DND-41 (cell line): Measurements from ENCODE around the gene BTN1A1.

Experiments used
- ATAC-seq: fragments of 200-7000 bp; cut with Tn5 transposase; 3 replicates; pipeline ENCODE4 v1.9.1; 2021; ENCODE audit warnings: low read depth; ENCODE audit not compliant: insufficient read depth
- DNase-seq: peaks from one replicate; pipeline ENCODE4 v3.0.0-alpha.2; 2020
- H2AFZ ChIP-seq: 2 replicates; pipeline ENCODE4 v1.6.0; 2012; ENCODE audit warnings: low read depth, low read length
- H3K27ac ChIP-seq: 2 replicates; pipeline ENCODE4 v1.5.1; 2012; ENCODE audit warnings: low read length, inconsistent platforms
- H3K27me3 ChIP-seq: fragments of 200-600 bp; sonication (generic); 2 replicates; pipeline ENCODE4 v1.6.0; 2012; ENCODE audit warnings: low read length, mild to moderate bottlenecking, inconsistent platforms; ENCODE audit not compliant: insufficient read depth, poor library complexity
- H3K36me3 ChIP-seq: 2 replicates; pipeline ENCODE4 v1.5.1; 2012; ENCODE audit warnings: low read length, inconsistent platforms; ENCODE audit not compliant: insufficient read depth
- H3K4me1 ChIP-seq: 2 replicates; pipeline ENCODE4 v1.5.1; 2012; ENCODE audit warnings: mild to moderate bottlenecking, low read length; ENCODE audit not compliant: insufficient read depth
- H3K4me2 ChIP-seq: 2 replicates; pipeline ENCODE4 v1.6.0; 2012; ENCODE audit warnings: mild to moderate bottlenecking, moderate library complexity, low read length, inconsistent platforms; ENCODE audit not compliant: insufficient read depth
- H3K4me3 ChIP-seq, 2 experiments: fragments of 200-600 bp in 1 of 2; shearing (Covaris generic) in 1 of 2; 2 replicates each; pipeline ENCODE4 v1.5.1; 2012 to 2016; ENCODE audit warnings: inconsistent platforms in 2 of 2, low read length in 2 of 2, mild to moderate bottlenecking in 2 of 2, low read depth in 1 of 2, moderate library complexity in 1 of 2
- H3K79me2 ChIP-seq: 2 replicates; pipeline ENCODE4 v1.6.0; 2012; ENCODE audit warnings: low read length, inconsistent platforms; ENCODE audit not compliant: insufficient read depth
- H3K9ac ChIP-seq: 2 replicates; pipeline ENCODE4 v1.6.0; 2012; ENCODE audit warnings: low read depth, mild to moderate bottlenecking, inconsistent platforms, low read length, moderate library complexity
- H3K9me3 ChIP-seq: 2 replicates; pipeline ENCODE4 v1.5.1; 2012; ENCODE audit warnings: low read length, moderate library complexity, mild to moderate bottlenecking, inconsistent platforms; ENCODE audit not compliant: insufficient read depth, severe bottlenecking
- H4K20me1 ChIP-seq: 2 replicates; pipeline ENCODE4 v1.6.0; 2012; ENCODE audit warnings: low read length; ENCODE audit not compliant: insufficient read depth
- EZH2 ChIP-seq: IDR thresholded peaks from 3 replicates; pipeline ENCODE4 v1.6.1; 2012; ENCODE audit warnings: borderline replicate concordance, low read depth, mild to moderate bottlenecking, moderate library complexity, low read length, inconsistent platforms; ENCODE audit not compliant: severe bottlenecking
- TF ChIP-seq, protein P1 (sequence below): IDR thresholded peaks from 2 replicates; pipeline ENCODE4 v1.5.1; 2012; ENCODE audit warnings: borderline replicate concordance, low read length, moderate library complexity, mild to moderate bottlenecking; ENCODE audit not compliant: poor library complexity, severe bottlenecking; ENCODE audit errors: extremely low read depth

BTN1A1 gene, protein sequence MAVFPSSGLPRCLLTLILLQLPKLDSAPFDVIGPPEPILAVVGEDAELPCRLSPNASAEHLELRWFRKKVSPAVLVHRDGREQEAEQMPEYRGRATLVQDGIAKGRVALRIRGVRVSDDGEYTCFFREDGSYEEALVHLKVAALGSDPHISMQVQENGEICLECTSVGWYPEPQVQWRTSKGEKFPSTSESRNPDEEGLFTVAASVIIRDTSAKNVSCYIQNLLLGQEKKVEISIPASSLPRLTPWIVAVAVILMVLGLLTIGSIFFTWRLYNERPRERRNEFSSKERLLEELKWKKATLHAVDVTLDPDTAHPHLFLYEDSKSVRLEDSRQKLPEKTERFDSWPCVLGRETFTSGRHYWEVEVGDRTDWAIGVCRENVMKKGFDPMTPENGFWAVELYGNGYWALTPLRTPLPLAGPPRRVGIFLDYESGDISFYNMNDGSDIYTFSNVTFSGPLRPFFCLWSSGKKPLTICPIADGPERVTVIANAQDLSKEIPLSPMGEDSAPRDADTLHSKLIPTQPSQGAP

DNA sequence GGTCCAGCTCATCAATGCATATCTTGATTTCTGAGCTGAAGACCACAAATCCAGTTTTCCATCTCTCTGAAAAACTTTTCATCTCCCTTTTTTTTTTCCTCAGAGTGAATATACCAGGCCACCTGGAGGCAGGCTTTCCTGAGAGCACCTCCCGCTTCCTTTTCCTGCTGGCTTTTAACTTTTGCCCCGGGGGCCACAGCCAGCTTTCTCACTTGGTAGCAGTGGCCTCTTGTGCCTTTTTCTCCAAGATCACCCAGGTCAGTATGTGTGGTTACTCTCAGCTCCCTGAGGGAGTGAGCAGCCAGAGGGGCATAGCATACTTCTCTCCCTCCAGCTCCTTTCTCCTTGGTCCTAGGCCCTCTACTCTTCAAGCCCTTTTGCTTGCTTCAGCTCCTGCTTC lies at the start of gene BTN1A1:
Gene BTN1A1 (plus strand): TSS at position 202 of the 400 bp plus-strand sequence. CDS start 984 bp downstream, outside the sequence.
- TF ChIP-seq, protein P1, sequence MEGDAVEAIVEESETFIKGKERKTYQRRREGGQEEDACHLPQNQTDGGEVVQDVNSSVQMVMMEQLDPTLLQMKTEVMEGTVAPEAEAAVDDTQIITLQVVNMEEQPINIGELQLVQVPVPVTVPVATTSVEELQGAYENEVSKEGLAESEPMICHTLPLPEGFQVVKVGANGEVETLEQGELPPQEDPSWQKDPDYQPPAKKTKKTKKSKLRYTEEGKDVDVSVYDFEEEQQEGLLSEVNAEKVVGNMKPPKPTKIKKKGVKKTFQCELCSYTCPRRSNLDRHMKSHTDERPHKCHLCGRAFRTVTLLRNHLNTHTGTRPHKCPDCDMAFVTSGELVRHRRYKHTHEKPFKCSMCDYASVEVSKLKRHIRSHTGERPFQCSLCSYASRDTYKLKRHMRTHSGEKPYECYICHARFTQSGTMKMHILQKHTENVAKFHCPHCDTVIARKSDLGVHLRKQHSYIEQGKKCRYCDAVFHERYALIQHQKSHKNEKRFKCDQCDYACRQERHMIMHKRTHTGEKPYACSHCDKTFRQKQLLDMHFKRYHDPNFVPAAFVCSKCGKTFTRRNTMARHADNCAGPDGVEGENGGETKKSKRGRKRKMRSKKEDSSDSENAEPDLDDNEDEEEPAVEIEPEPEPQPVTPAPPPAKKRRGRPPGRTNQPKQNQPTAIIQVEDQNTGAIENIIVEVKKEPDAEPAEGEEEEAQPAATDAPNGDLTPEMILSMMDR, result no peak
- no peak for TF ChIP-seq EZH2
- Histone ChIP-seq H3K4me2 (no peak within 1 kb of the TSS), H3K27ac (no peak within 1 kb of the TSS), H3K36me3 (no peaks in the 10 kb centered on the region), H2AFZ (no peak within 1 kb of the TSS), H3K79me2 (no peaks in the 10 kb centered on the region), H3K9ac (no peak within 1 kb of the TSS), H3K4me3 (no peak within 1 kb of the TSS), H3K9me3 (no peaks in the 10 kb centered on the region), H3K4me1 (no peaks in the 10 kb centered on the region), H3K27me3 (no peaks in the 10 kb centered on the region), H4K20me1 (no peaks in the 10 kb centered on the region)
- DNase-seq (no peak), ATAC-seq (no peak)

DNA sequence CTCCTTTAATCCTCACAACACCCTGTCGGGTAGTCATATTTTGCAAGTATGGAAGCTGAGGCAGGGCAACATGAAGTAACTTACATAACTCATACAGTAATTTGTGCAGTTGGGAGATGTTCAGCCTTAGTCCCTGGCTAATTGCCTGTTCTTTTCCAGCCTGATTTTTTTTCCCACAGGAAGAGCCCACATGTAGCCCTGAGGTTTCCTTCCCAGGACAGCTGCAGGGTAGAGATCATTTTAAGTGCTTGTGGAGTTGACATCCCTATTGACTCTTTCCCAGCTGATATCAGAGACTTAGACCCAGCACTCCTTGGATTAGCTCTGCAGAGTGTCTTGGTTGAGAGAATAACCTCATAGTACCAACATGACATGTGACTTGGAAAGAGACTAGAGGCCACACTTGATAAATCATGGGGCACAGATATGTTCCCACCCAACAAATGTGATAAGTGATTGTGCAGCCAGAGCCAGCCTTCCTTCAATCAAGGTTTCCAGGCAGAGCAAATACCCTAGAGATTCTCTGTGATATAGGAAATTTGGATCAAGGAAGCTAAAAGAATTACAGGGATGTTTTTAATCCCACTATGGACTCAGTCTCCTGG lies 47.4 kb upstream of the BTN1A1 start:
- no peak overlapping the region for H3K4me2 ChIP-seq
- ATAC-seq (no peak), DNase-seq (no peak)
- TF ChIP-seq, protein P1, result no peak
- TF ChIP-seq EZH2, result no peak
- no peaks in the 10 kb centered on the region for H3K27me3 ChIP-seq
- no peak overlapping the region for H2AFZ ChIP-seq
- no peaks in the 10 kb centered on the region for H4K20me1 ChIP-seq
- H3K4me1 ChIP-seq, result peaks cover 12% of the 10 kb centered on the region
- H3K36me3 ChIP-seq, result peaks cover 17% of the 10 kb centered on the region
- no peak overlapping the region for H3K9ac ChIP-seq
- H3K79me2 ChIP-seq, result peaks cover under 1% of the 10 kb centered on the region; the same call in 1 of the 2 replicates
- no peaks in the 10 kb centered on the region for H3K9me3 ChIP-seq
- no peak overlapping the region for H3K4me3 ChIP-seq
- H3K27ac ChIP-seq, result no peak overlapping the region

DNA sequence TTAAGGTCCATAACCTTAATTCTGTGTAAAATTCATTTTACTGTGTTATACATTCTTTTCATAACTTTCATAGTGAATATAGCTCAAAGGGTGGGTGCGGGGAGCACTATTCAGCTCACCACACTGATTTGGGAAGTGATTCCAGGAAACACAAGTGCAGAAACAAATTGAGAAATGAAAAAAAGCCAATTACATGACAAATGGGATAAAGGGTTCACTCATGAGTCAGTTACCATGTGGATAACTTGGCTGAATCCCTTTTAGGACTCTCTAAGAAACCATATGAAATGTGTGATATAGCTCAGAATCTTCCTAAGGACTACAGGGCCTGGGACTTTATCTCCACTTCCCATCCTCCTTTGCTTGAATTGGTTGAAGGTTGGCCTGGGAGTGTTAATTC lies 45.5 kb upstream of the BTN1A1 start:
- Histone ChIP-seq H3K79me2 (peaks cover 19% of the 10 kb centered on the region), H4K20me1 (peaks cover 4% of the 10 kb centered on the region), H3K9ac (no peak overlapping the region), H3K9me3 (no peaks in the 10 kb centered on the region), H3K4me3 (no peak overlapping the region), H3K27ac (no peak overlapping the region), H3K4me2 (no peak overlapping the region), H3K27me3 (no peaks in the 10 kb centered on the region), H3K4me1 (peaks cover 24% of the 10 kb centered on the region), H2AFZ (no peak overlapping the region), H3K36me3 (peaks cover 16% of the 10 kb centered on the region)
- no peak for TF ChIP-seq EZH2
- TF ChIP-seq, protein P1, result no peak
- ATAC-seq (no peak), DNase-seq (no peak)
